SK-N-SH treated with all-trans-retinoic acid at 6 μM for 48 hours (cell line): ENCODE measurements around the gene WDR38.

Experiments
- ATAC-seq: fragments of 200-7000 bp; cut with Tn5 transposase; 3 replicates; pipeline ENCODE4 v1.9.1; 2020; ENCODE audit warnings: mild to moderate bottlenecking, moderate library complexity
- ARNTL ChIP-seq: fragments of 450-650 bp; formaldehyde crosslinking; IDR thresholded peaks from 2 replicates; pipeline ENCODE4 v1.5.0; 2020; ENCODE audit warnings: low read depth, mild to moderate bottlenecking, moderate library complexity, borderline replicate concordance
- BACH2 ChIP-seq: fragments of 250-450 bp; sonication (Bioruptor Pico); IDR thresholded peaks from 2 replicates; pipeline ENCODE4 v1.9.0; 2021; ENCODE audit warnings: mild to moderate bottlenecking, borderline replicate concordance
- CSDC2 ChIP-seq: fragments of 250-450 bp; sonication (Bioruptor Pico); IDR thresholded peaks from 2 replicates; pipeline ENCODE4 v1.5.0; 2020; ENCODE audit warnings: mild to moderate bottlenecking, moderate library complexity
- GLIS3 ChIP-seq: fragments of 250-450 bp; sonication (Bioruptor Pico); IDR thresholded peaks from 2 replicates; pipeline ENCODE4 v1.5.0; 2020; ENCODE audit warnings: mild to moderate bottlenecking, moderate library complexity
- ISL1 ChIP-seq: fragments of 250-450 bp; sonication (Bioruptor Pico); IDR thresholded peaks from 2 replicates; pipeline ENCODE4 v2.1.2; 2022; ENCODE audit warnings: mild to moderate bottlenecking, moderate library complexity
- OSR1 ChIP-seq: fragments of 250-450 bp; sonication (Bioruptor Pico); IDR thresholded peaks from 2 replicates; pipeline ENCODE4 v1.8.0; 2022; ENCODE audit warnings: moderate library complexity, mild to moderate bottlenecking, inconsistent platforms
- PPARA ChIP-seq: fragments of 250-450 bp; sonication (Bioruptor Pico); IDR thresholded peaks from 2 replicates; pipeline ENCODE4 v1.5.0; 2020; ENCODE audit warnings: mild to moderate bottlenecking, borderline replicate concordance
- SNAI2 ChIP-seq: fragments of 250-450 bp; sonication (Bioruptor Pico); IDR thresholded peaks from 2 replicates; pipeline ENCODE4 v1.5.0; 2020; ENCODE audit warnings: mild to moderate bottlenecking, moderate library complexity
- TCF4 ChIP-seq: fragments of 250-450 bp; sonication (Bioruptor Pico); IDR thresholded peaks from 2 replicates; pipeline ENCODE4 v1.8.0; 2021; ENCODE audit warnings: mild to moderate bottlenecking, moderate library complexity, borderline replicate concordance
- ZFP3 ChIP-seq: fragments of 250-450 bp; sonication (Bioruptor Pico); IDR thresholded peaks from 2 replicates; pipeline ENCODE4 v1.5.0; 2020; ENCODE audit warnings: mild to moderate bottlenecking, moderate library complexity
- ZFP30 ChIP-seq: fragments of 450-650 bp; formaldehyde crosslinking; IDR thresholded peaks from 2 replicates; pipeline ENCODE4 v1.5.0; 2022; ENCODE audit warnings: mild to moderate bottlenecking, moderate library complexity
- ZNF565 ChIP-seq: fragments of 450-650 bp; formaldehyde crosslinking; conservative IDR thresholded peaks from 2 replicates; pipeline ENCODE4 v1.5.0; 2020; ENCODE audit warnings: low read depth, mild to moderate bottlenecking, moderate library complexity
- ZNF70 ChIP-seq: fragments of 450-650 bp; formaldehyde crosslinking; IDR thresholded peaks from 2 replicates; pipeline ENCODE4 v1.5.0; 2020; ENCODE audit warnings: mild to moderate bottlenecking, moderate library complexity
- ZNF8 ChIP-seq: fragments of 450-650 bp; formaldehyde crosslinking; IDR thresholded peaks from 2 replicates; pipeline ENCODE4 v1.5.0; 2020; ENCODE audit warnings: mild to moderate bottlenecking, moderate library complexity
- TF ChIP-seq, protein P1 (sequence below): fragments of 250-450 bp; sonication (Bioruptor Pico); IDR thresholded peaks from 2 replicates; pipeline ENCODE4 v1.5.1; 2021; ENCODE audit warnings: mild to moderate bottlenecking, moderate library complexity
- TF ChIP-seq, protein P2 (sequence below): fragments of 250-450 bp; sonication (Bioruptor Pico); IDR thresholded peaks from 2 replicates; pipeline ENCODE4 v1.8.0; 2021; ENCODE audit warnings: low read depth, mild to moderate bottlenecking, moderate library complexity, borderline replicate concordance
- TF ChIP-seq, protein P3 (sequence below): fragments of 250-450 bp; sonication (Bioruptor Pico); IDR thresholded peaks from 2 replicates; pipeline ENCODE4 v1.5.0; 2020; ENCODE audit warnings: mild to moderate bottlenecking, moderate library complexity

The WDR38 gene

DNA sequence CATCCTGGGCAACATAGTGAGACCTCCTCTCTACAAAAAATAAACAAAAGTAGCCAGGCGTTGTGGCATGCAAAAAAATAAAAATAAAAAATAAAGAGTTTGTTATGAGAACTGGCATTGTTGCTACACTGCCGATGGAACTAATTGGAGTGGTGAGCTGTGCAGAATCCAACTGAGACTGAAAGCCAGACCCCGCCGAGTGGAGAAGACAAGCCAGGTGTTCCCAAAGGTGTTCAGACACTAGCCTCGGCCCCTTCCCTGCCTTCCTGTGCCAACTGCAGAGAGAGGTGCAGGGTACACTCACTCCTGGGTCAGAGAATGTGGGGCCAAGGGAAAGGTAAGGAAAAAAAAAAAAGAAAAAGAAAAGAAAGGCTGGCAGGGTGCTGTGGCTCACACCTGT, 37.7 kb upstream of the WDR38 start (continued):
- TF ChIP-seq SNAI2 (CRISPR knock-in tag), result no peak
- no peak for TF ChIP-seq ZNF8 (CRISPR knock-in tag)
- no peak for TF ChIP-seq ISL1
- TF ChIP-seq ZFP3 (CRISPR knock-in tag), result no peak

DNA sequence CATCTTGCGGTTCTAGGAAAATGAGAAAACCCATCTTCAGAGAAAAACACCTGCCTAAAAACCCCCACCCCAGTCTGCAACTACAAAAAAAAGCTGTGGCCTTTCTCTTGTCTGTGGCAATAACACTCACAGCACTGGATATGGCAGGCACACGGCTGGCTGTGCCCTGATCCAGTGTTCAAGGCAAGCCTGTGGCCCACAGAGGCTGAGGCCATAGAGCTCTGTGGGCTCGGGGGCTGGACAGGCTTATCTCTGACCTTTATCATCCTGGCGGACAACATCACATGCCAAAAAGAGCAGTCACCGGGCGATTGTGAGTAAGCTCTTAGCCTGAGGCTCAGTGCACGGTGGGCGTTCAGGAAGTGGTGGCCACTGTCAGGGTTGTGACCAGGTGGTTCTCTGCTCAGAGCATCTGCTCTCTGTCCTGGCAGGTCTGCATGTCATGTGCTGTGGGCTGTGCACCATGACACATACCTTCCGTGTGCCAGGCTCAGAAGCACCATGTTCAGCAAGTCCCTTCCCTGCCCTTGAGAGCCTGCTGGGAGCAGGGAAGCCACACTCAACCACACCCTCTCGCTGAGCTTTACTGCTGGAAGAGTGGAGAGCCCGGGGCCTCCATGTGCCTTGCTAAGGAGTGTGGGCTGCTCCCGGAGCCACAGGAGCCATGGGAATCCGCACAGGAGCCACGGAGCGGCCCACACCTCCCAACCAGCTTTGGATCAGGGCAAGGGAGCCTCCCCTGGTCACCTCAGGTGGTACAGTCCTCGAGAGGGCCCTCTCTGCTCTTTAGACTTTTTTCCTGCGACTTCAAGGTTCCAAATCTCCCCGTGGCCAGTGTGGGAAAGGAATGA, 34.6 kb upstream of the WDR38 start:
- ATAC-seq, result peak; percentile 72
- no peak for TF ChIP-seq ZFP30 (CRISPR knock-in tag)
- TF ChIP-seq GLIS3, result no peak
- TF ChIP-seq BACH2, result no peak
- TF ChIP-seq ZNF70 (CRISPR knock-in tag), result no peak
- no peak for TF ChIP-seq CSDC2 (CRISPR knock-in tag)
- TF ChIP-seq ZNF8 (CRISPR knock-in tag), result no peak
- TF ChIP-seq TCF4 (CRISPR knock-in tag), result peak; percentile 40; the same call in 1 of the 2 replicates
- TF ChIP-seq, protein P1, sequence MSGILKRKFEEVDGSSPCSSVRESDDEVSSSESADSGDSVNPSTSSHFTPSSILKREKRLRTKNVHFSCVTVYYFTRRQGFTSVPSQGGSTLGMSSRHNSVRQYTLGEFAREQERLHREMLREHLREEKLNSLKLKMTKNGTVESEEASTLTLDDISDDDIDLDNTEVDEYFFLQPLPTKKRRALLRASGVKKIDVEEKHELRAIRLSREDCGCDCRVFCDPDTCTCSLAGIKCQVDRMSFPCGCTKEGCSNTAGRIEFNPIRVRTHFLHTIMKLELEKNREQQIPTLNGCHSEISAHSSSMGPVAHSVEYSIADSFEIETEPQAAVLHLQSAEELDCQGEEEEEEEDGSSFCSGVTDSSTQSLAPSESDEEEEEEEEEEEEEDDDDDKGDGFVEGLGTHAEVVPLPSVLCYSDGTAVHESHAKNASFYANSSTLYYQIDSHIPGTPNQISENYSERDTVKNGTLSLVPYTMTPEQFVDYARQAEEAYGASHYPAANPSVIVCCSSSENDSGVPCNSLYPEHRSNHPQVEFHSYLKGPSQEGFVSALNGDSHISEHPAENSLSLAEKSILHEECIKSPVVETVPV (CRISPR knock-in tag), result no peak
- TF ChIP-seq PPARA (CRISPR knock-in tag), result no peak
- TF ChIP-seq ARNTL (CRISPR knock-in tag), result no peak
- no peak for TF ChIP-seq OSR1 (CRISPR knock-in tag)
- TF ChIP-seq, protein P2, sequence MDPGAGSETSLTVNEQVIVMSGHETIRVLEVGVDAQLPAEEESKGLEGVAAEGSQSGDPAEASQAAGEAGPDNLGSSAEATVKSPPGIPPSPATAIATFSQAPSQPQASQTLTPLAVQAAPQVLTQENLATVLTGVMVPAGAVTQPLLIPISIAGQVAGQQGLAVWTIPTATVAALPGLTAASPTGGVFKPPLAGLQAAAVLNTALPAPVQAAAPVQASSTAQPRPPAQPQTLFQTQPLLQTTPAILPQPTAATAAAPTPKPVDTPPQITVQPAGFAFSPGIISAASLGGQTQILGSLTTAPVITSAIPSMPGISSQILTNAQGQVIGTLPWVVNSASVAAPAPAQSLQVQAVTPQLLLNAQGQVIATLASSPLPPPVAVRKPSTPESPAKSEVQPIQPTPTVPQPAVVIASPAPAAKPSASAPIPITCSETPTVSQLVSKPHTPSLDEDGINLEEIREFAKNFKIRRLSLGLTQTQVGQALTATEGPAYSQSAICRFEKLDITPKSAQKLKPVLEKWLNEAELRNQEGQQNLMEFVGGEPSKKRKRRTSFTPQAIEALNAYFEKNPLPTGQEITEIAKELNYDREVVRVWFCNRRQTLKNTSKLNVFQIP (CRISPR knock-in tag), result no peak
- TF ChIP-seq, protein P3, sequence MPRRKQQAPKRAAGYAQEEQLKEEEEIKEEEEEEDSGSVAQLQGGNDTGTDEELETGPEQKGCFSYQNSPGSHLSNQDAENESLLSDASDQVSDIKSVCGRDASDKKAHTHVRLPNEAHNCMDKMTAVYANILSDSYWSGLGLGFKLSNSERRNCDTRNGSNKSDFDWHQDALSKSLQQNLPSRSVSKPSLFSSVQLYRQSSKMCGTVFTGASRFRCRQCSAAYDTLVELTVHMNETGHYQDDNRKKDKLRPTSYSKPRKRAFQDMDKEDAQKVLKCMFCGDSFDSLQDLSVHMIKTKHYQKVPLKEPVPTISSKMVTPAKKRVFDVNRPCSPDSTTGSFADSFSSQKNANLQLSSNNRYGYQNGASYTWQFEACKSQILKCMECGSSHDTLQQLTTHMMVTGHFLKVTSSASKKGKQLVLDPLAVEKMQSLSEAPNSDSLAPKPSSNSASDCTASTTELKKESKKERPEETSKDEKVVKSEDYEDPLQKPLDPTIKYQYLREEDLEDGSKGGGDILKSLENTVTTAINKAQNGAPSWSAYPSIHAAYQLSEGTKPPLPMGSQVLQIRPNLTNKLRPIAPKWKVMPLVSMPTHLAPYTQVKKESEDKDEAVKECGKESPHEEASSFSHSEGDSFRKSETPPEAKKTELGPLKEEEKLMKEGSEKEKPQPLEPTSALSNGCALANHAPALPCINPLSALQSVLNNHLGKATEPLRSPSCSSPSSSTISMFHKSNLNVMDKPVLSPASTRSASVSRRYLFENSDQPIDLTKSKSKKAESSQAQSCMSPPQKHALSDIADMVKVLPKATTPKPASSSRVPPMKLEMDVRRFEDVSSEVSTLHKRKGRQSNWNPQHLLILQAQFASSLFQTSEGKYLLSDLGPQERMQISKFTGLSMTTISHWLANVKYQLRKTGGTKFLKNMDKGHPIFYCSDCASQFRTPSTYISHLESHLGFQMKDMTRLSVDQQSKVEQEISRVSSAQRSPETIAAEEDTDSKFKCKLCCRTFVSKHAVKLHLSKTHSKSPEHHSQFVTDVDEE (CRISPR knock-in tag), result peak; percentile 54; the same call in 1 of the 2 replicates
- TF ChIP-seq ISL1, result no peak
- no peak for TF ChIP-seq ZNF565 (CRISPR knock-in tag)

DNA sequence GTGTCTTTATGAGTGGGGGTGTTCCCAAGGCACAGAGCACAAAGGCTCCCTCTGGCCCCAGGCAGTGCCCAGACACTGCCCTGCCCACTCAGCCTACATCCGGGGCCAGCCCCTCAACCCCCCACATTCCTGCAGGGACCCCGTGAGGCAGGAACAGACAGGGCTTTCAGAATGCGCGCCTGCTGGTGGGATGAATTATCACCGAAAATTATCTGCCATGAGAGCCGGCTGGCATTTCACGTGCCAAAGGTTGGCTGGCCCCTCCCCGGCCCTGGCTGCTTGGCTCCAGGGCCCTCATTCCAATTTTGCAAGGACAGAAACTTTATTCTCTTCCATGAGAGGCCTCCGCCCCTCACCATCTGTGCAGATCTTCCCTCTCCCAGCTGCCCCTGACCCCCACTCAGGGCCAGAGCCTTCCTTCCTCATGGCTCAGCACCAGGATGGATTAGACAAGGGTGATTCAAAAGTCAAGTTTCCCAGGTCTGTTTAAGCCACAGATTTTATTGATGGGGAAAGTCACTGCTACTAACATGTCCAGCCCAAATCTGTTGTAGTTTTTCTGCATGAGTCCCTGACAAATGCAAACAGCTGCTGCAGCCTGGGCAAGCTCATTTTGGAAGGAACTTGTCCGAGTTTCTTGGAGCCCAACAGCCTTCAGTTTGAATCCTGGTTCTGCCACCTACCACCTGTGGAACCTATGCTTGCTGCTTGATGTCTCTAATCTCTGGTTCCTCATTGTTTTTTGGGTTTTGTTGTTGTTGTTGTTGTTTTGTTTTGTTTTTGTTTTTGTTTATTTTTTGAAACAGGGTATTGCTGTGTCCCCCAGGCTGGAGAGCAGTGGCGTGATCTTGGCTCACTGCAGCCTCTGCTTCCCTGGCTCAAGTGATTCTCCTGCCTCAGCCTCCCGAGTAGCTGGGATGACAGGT, 32.3 kb upstream of the WDR38 start:
- no peak for ATAC-seq

More for the DNA sequence above, 32.3 kb upstream of the WDR38 start:
- TF ChIP-seq ZNF8 (CRISPR knock-in tag) (no peak), ZFP30 (CRISPR knock-in tag) (no peak), BACH2 (no peak), SNAI2 (CRISPR knock-in tag) (no peak)
- TF ChIP-seq, protein P2 (CRISPR knock-in tag), result no peak
- TF ChIP-seq, protein P1 (CRISPR knock-in tag), result no peak
